ENCODE results near the gene SLC2A6. TPM values are rescaled to one million over a fixed set of nuclear protein-coding genes. Genes with fewer than 3 reads are reported as not detected.

The SLC2A6 gene
- total and polyA plus RNA-seq, 10 of the 15 experiments (the other 5 are each of a cell fraction or from before 2014, with no cell fraction given) = 1.1 to 37.9 (median 18.3) TPM

- TF ChIP-seq NKRF (conservative IDR thresholded peaks at IDR 0.05) = no peak
- TF ChIP-seq SIN3A (IDR thresholded peaks at IDR 0.05; ENCODE audit: low read depth, low read length) = no peak
- TF ChIP-seq NFYB (IDR thresholded peaks at IDR 0.05; ENCODE audit: insufficient read depth, low read depth, low read length) = no peak
- no peak for TF ChIP-seq REST (IDR thresholded peaks at IDR 0.05; ENCODE audit: low read depth, low read length)
- TF ChIP-seq, protein P1, sequence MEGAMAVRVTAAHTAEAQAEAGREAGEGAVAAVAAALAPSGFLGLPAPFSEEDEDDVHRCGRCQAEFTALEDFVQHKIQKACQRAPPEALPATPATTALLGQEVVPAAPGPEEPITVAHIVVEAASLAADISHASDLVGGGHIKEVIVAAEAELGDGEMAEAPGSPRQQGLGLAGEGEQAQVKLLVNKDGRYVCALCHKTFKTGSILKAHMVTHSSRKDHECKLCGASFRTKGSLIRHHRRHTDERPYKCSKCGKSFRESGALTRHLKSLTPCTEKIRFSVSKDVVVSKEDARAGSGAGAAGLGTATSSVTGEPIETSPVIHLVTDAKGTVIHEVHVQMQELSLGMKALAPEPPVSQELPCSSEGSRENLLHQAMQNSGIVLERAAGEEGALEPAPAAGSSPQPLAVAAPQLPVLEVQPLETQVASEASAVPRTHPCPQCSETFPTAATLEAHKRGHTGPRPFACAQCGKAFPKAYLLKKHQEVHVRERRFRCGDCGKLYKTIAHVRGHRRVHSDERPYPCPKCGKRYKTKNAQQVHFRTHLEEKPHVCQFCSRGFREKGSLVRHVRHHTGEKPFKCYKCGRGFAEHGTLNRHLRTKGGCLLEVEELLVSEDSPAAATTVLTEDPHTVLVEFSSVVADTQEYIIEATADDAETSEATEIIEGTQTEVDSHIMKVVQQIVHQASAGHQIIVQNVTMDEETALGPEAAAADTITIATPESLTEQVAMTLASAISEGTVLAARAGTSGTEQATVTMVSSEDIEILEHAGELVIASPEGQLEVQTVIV (IDR thresholded peaks at IDR 0.05; ENCODE audit: borderline replicate concordance, partially characterized antibody) = no peak
- no peak for TF ChIP-seq CREM (IDR thresholded peaks at IDR 0.05; ENCODE audit: low read depth)
- TF ChIP-seq SKIL (IDR thresholded peaks at IDR 0.05; ENCODE audit: low read depth, poor library complexity, severe bottlenecking) = no peak
- TF ChIP-seq YBX1 (IDR thresholded peaks at IDR 0.05) = no peak
Observed at GRCh38 chr9:133487331-133487725, 8.4 kb upstream of the SLC2A6 start (continued).
